H1 (cell line): ENCODE data around the gene CREB3L4. TPM values are rescaled to one million over a fixed set of nuclear protein-coding genes. Genes with fewer than 3 reads are reported as not detected.

ENCODE experiments used
- CTCF ChIA-PET: fragments of 300-600 bp; sonication (Branson Sonifier 250); formaldehyde crosslinking; loops from one replicate; lab custom pipeline; 2021; ENCODE audit not compliant: partially characterized antibody; lab: Charles Lee
- POLR2A ChIA-PET: fragments of 300-600 bp; sonication (Branson Sonifier 250); formaldehyde crosslinking; loops from one replicate; lab custom pipeline; 2021; ENCODE audit warnings: inconsistent platforms; ENCODE audit not compliant: partially characterized antibody; lab: Charles Lee
- DNase-seq, 2 experiments: peaks; one replicate each; pipeline versions ENCODE4 v3.0.0 to v3.0.0-alpha.2; 2010 to 2022; ENCODE audit warnings: low spot score in 2 of 2, low read depth in 1 of 2, mixed read lengths in 1 of 2
- FAIRE-seq: peaks from 2 replicates; lab custom pipeline; 2011; peaks lifted over from hg19 to GRCh38; lab: Jason Lieb, UNC
- H2AFZ ChIP-seq: 2 replicates; pipeline ENCODE4 v1.8.1; 2012; ENCODE audit warnings: low read length, inconsistent platforms
- H2AK5ac ChIP-seq: 2 replicates; pipeline ENCODE4 v1.6.1; 2013; ENCODE audit warnings: low read depth, low read length
- H2BK120ac ChIP-seq: replicated peaks from 2 replicates; pipeline ENCODE3; 2013; ENCODE audit warnings: low read depth, low read length, inconsistent platforms
- H2BK12ac ChIP-seq: 2 replicates; pipeline ENCODE4 v1.6.1; 2013; ENCODE audit warnings: low read depth, low read length
- H2BK15ac ChIP-seq: 2 replicates; pipeline ENCODE4 v1.6.1; 2013; ENCODE audit warnings: low read length
- H2BK20ac ChIP-seq: 2 replicates; pipeline ENCODE4 v1.6.1; 2013; ENCODE audit warnings: low read length
- H2BK5ac ChIP-seq: 2 replicates; pipeline ENCODE4 v1.6.1; 2013; ENCODE audit warnings: low read depth, low read length
- H3K14ac ChIP-seq: 2 replicates; pipeline ENCODE4 v1.6.1; 2013; ENCODE audit warnings: inconsistent platforms; ENCODE audit not compliant: insufficient read length
- H3K18ac ChIP-seq: 2 replicates; pipeline ENCODE4 v1.6.1; 2013; ENCODE audit warnings: low read length; ENCODE audit errors: extremely low read depth
- H3K23ac ChIP-seq: 2 replicates; pipeline ENCODE4 v1.6.1; 2013; ENCODE audit warnings: inconsistent platforms; ENCODE audit not compliant: insufficient read length
- H3K23me2 ChIP-seq: 2 replicates; pipeline ENCODE4 v1.6.1; 2013; ENCODE audit warnings: low read depth, low read length
- H3K27ac ChIP-seq: 2 replicates; pipeline ENCODE4 v1.6.1; 2011; ENCODE audit warnings: low read depth, low read length, inconsistent platforms
- H3K27me3 ChIP-seq, 4 experiments: replicated peaks in 1 of 4; 1 replicate in 1 of 4; 2 replicates in 3 of 4; pipeline versions ENCODE4 v1.6.1 to v1.8.1; 2011 to 2013; ENCODE audit warnings: low read length in 3 of 4, mild to moderate bottlenecking in 3 of 4, inconsistent platforms in 2 of 4, mixed read lengths in 2 of 4, moderate library complexity in 1 of 4; ENCODE audit not compliant: control insufficient read depth in 3 of 4, insufficient read depth in 3 of 4; ENCODE audit errors: extremely low read depth in 1 of 4
- H3K36me3 ChIP-seq, 4 experiments: 2 replicates each; pipeline versions ENCODE4 v1.6.1 to v1.8.1; 2011 to 2013; ENCODE audit warnings: mild to moderate bottlenecking in 4 of 4, low read length in 3 of 4, moderate library complexity in 2 of 4, control low read depth in 1 of 4, inconsistent platforms in 1 of 4; ENCODE audit not compliant: insufficient read depth in 4 of 4, control insufficient read depth in 2 of 4
- H3K4ac ChIP-seq: replicated peaks from 2 replicates; pipeline ENCODE3; 2013; ENCODE audit warnings: low read length, low read depth, mixed read lengths, inconsistent platforms; ENCODE audit not compliant: insufficient read length
- H3K4me1 ChIP-seq, 4 experiments: replicated peaks in 1 of 4; 1 replicate in 1 of 4; 2 replicates in 3 of 4; pipeline versions ENCODE4 v1.6.1 to v1.8.1; 2011 to 2013; ENCODE audit warnings: low read length in 3 of 4, inconsistent platforms in 2 of 4, mixed read lengths in 1 of 4; ENCODE audit not compliant: insufficient read depth in 4 of 4, control insufficient read depth in 3 of 4
- H3K4me2 ChIP-seq, 2 experiments: 2 replicates each; pipeline versions ENCODE4 v1.6.1 to v1.8.1; 2011 to 2013; ENCODE audit warnings: low read depth in 2 of 2, low read length in 2 of 2, control low read depth in 1 of 2, inconsistent platforms in 1 of 2, mild to moderate bottlenecking in 1 of 2; ENCODE audit not compliant: insufficient read depth in 1 of 2
- H3K4me3 ChIP-seq, 4 experiments: fragments of 200-600, 300-600 bp in 1 of 4; sonication (generic), shearing (Covaris generic), sonication (Bioruptor Twin) in 1 of 4; 2 replicates each; pipeline versions ENCODE4 v1.5.1 to v1.8.1; 2011 to 2016; ENCODE audit warnings: low read length in 4 of 4, low read depth in 3 of 4, control low read depth in 2 of 4, inconsistent platforms in 2 of 4, mild to moderate bottlenecking in 2 of 4, mixed read lengths in 1 of 4, moderate library complexity in 1 of 4; ENCODE audit not compliant: insufficient read depth in 2 of 4; ENCODE audit errors: extremely low read depth in 1 of 4
- H3K56ac ChIP-seq: replicated peaks from 2 replicates; pipeline ENCODE3; 2013; ENCODE audit warnings: low read depth, mild to moderate bottlenecking, mixed read lengths, low read length, inconsistent platforms; ENCODE audit not compliant: insufficient read length
- H3K79me1 ChIP-seq: 2 replicates; pipeline ENCODE4 v1.6.1; 2013; ENCODE audit warnings: low read depth, low read length, control low read depth
- H3K79me2 ChIP-seq, 2 experiments: 2 replicates each; pipeline versions ENCODE4 v1.6.1 to v1.8.1; 2012 to 2013; ENCODE audit warnings: low read length in 2 of 2, mild to moderate bottlenecking in 2 of 2, inconsistent platforms in 1 of 2; ENCODE audit not compliant: insufficient read depth in 2 of 2, control insufficient read depth in 1 of 2
- H3K9ac ChIP-seq, 4 experiments: replicated peaks in 1 of 4; 1 replicate in 1 of 4; 2 replicates in 3 of 4; pipeline versions ENCODE4 v1.6.1 to v1.8.1; 2011 to 2013; ENCODE audit warnings: low read depth in 3 of 4, low read length in 3 of 4, control low read depth in 2 of 4, mild to moderate bottlenecking in 2 of 4, moderate library complexity in 2 of 4, inconsistent platforms in 1 of 4; ENCODE audit errors: extremely low read depth in 1 of 4
- H3K9me3 ChIP-seq, 2 experiments: 2 replicates each; pipeline versions ENCODE4 v1.6.1 to v1.8.1; 2012 to 2013; ENCODE audit warnings: mild to moderate bottlenecking in 2 of 2, moderate library complexity in 2 of 2, control low read depth in 1 of 2, inconsistent platforms in 1 of 2, low read depth in 1 of 2, low read length in 1 of 2, mixed read lengths in 1 of 2; ENCODE audit not compliant: insufficient read depth in 2 of 2
- H4K20me1 ChIP-seq, 2 experiments: replicated peaks in 1 of 2; 2 replicates each; pipeline versions ENCODE3 to v1.8.1; 2011 to 2013; ENCODE audit warnings: inconsistent platforms in 2 of 2, low read length in 2 of 2, mild to moderate bottlenecking in 1 of 2; ENCODE audit not compliant: insufficient read depth in 2 of 2, control insufficient read depth in 1 of 2
- H4K5ac ChIP-seq: 2 replicates; pipeline ENCODE4 v1.6.1; 2013; ENCODE audit warnings: low read length, low read depth, mixed read lengths, inconsistent platforms; ENCODE audit not compliant: insufficient read length
- H4K8ac ChIP-seq: 2 replicates; pipeline ENCODE4 v1.8.0; 2013; ENCODE audit warnings: mild to moderate bottlenecking, moderate library complexity, low read length, inconsistent platforms; ENCODE audit not compliant: insufficient read depth; ENCODE audit errors: extremely low read depth
- H4K91ac ChIP-seq: replicated peaks from 2 replicates; pipeline ENCODE3; 2013; ENCODE audit warnings: low read length, mixed read lengths, inconsistent platforms; ENCODE audit not compliant: insufficient read length
- CHD1 ChIP-seq: IDR thresholded peaks from 2 replicates; pipeline ENCODE4 v1.6.1; 2012; ENCODE audit warnings: low read depth, low read length, improper control_type of control experiment
- NANOG ChIP-seq: IDR thresholded peaks from 2 replicates; pipeline ENCODE4 v1.6.1; 2011; ENCODE audit warnings: low read length, low read depth, mild to moderate bottlenecking, inconsistent platforms; ENCODE audit not compliant: insufficient read depth, poor library complexity, severe bottlenecking
- POU5F1 ChIP-seq: IDR thresholded peaks from 2 replicates; pipeline ENCODE4 v1.6.1; 2011; ENCODE audit warnings: low read depth, mild to moderate bottlenecking, low read length, moderate library complexity
- WGBS, 2 experiments: shearing (Covaris generic) in 1 of 2; methylation state at CpG; one replicate each; pipeline versions ENCODE4 v1.1.6 to v1.1.7; 2013 to 2015; ENCODE audit warnings: low lambda C conversion rate in 2 of 2, mixed read lengths in 2 of 2, inconsistent platforms in 1 of 2, low coverage in 1 of 2, missing lambda C conversion rate in 1 of 2; ENCODE audit not compliant: insufficient replicate concordance in 2 of 2, insufficient coverage in 1 of 2, insufficient read length in 1 of 2; ENCODE audit errors: extremely low coverage in 1 of 2, missing lambda C conversion rate in 1 of 2; 5-methylcytosine and 5-hydroxymethylcytosine counted together
- polyA plus RNA-seq, 7 experiments: library from polyadenylated mRNA; depleted of rRNA in 3 of 7; stranded (reverse) in 5 of 7; unstranded in 2 of 7; fragments of >200 nt in 5 of 7; fragments of 200-250 nt in 2 of 7; gene quantifications; 1 replicate in 5 of 7; 2 replicates in 1 of 7; 4 replicates in 1 of 7; pipeline versions ENCODE4 v1.2.1 to v1.2.3, GENCODE V29; 2011 to 2013; ENCODE audit warnings: missing spikeins in 2 of 7, mixed read lengths in 2 of 7
- total RNA-seq: library from RNA; stranded (reverse); fragmentation: NEBNext Ultra II Directional; extraction: Animal tissue kit (Norgen Biotek cat#: 25700); gene quantifications from 2 replicates; pipeline ENCODE4 v1.2.1, GENCODE V29; 2021
- TF ChIP-seq, protein P1 (sequence below): IDR thresholded peaks from 2 replicates; pipeline ENCODE4 v1.6.1; 2011; ENCODE audit warnings: low read length, improper control_type of control experiment

Gene CREB3L4
- total and polyA plus RNA-seq, 2 of the 8 experiments (the other 6 are each of a cell fraction or from before 2014, with no cell fraction given) = 34.4 to 54.0 TPM

DNA sequence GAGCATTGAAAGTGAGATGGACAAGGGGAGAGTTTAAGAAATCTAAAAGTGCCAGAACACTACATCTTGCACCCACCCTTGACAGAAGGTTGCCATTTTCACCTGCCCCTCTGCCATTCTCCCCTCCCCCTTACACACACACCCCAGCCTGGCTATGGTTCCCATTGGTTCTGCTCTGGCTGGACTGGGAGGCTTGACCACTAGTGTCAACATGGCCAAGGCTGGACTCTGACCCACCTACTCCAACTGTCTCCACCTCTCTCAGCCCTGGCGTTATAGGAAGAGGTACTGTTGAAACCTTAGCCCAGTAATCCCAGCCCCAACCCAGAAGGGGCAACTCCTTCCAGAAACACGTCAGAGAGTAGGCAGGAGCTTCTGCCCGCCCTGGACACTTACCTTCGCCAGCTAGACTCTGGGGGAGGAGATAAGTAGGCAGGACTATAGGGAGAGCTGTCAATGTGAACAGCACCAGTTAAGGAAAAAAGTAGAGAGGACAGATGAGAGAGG is 13.8 kb upstream of the CREB3L4 start:
- Histone ChIP-seq H3K79me2 (peaks cover 21 to 46% of the 10 kb centered on the region in 2 experiments), H4K20me1 (peaks cover 8 to 16% of the 10 kb centered on the region in 2 experiments), H4K91ac (no peak overlapping the region), H2AK5ac (no peak overlapping the region), H3K4me1 (peaks cover 0 to 8% (median 2%) of the 10 kb centered on the region in 4 experiments; a peak in 4 of 7 replicates), H2BK120ac (no peak overlapping the region), H3K9ac (no peak overlapping the region), H3K79me1 (peaks cover 24% of the 10 kb centered on the region), H3K18ac (no peak overlapping the region), H3K9me3 (no peaks in the 10 kb centered on the region), H2BK5ac (no peak overlapping the region), H3K56ac (no peak overlapping the region), H2AFZ (no peak overlapping the region), H3K23me2 (peaks cover 10% of the 10 kb centered on the region), H2BK12ac (no peak overlapping the region), H3K36me3 (peaks cover 7 to 24% (median 20%) of the 10 kb centered on the region in 4 experiments), H2BK20ac (no peak overlapping the region), H2BK15ac (no peak overlapping the region), H4K8ac (no peak overlapping the region), H3K4ac (no peak overlapping the region), H3K14ac (no peak overlapping the region), H3K27ac (no peak overlapping the region), H3K4me2 (no peak overlapping the region), H3K23ac (no peak overlapping the region), H3K27me3 (no peaks in the 10 kb centered on the region), H4K5ac (no peak overlapping the region), H3K4me3 (no peak overlapping the region)
- DNase-seq (no peak), FAIRE-seq (no peak)
- ChIA-PET POLR2A (interaction anchor here (1.0 to 8.8 kb wide), 8 partner anchors 8 to 39 kb away, joined by 3 to 156 read pairs (median 7); partner anchors contain the start of genes CREB3L4, DENND4B, JTB and RAB13), CTCF (interaction anchor here (0.6 to 6.4 kb wide), 6 partner anchors 9 to 133 kb away, joined by 3 to 31 read pairs (median 4); partner anchors contain the start of genes DENND4B, JTB, RAB13 and SLC39A1)
- 88% methylated on average over 4 of the region's 4 CpGs; no CpG with 5 or more reads in 1 of the 2 experiments for WGBS, 2 experiments
- TF ChIP-seq, protein P1, sequence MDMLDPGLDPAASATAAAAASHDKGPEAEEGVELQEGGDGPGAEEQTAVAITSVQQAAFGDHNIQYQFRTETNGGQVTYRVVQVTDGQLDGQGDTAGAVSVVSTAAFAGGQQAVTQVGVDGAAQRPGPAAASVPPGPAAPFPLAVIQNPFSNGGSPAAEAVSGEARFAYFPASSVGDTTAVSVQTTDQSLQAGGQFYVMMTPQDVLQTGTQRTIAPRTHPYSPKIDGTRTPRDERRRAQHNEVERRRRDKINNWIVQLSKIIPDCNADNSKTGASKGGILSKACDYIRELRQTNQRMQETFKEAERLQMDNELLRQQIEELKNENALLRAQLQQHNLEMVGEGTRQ = no peak
- TF ChIP-seq NANOG (no peak), POU5F1 (no peak), CHD1 (no peak)
